HG02885 (cell line): ENCODE measurements around the gene TOP3B.

Source experiments
- ATAC-seq: cut with Tn5 transposase; IDR thresholded peaks from one replicate; pipeline ENCODE4 v1.9.1; 2021; ENCODE audit warnings: mild to moderate bottlenecking; ENCODE audit not compliant: unreplicated experiment, poor library complexity

The TOP3B gene

DNA sequence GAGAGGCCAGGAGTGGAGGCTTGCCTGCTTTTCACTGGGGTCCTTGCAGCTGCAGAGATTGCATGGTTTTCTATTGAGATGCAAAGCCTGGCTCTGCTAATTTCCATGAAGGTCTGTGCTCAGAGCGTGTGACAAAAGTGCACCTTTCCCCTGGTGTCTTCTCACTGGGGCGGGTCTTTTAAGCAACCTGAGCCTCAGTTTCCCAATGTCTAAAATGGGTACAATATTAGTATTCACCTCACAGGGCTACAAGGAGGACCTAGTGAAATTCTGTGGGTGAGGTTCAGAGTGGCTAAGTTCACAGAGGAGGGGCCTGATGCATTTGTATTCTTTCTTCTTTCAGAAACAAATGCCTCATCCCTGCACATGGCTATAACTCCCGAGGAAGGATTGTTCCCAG lies 50.2 kb downstream of the TOP3B start:
- ATAC-seq, result no peak

GRCh38 chr22:21931056-21931455 lies 51.5 kb downstream of the TOP3B start:
- ATAC-seq, result no peak

DNA sequence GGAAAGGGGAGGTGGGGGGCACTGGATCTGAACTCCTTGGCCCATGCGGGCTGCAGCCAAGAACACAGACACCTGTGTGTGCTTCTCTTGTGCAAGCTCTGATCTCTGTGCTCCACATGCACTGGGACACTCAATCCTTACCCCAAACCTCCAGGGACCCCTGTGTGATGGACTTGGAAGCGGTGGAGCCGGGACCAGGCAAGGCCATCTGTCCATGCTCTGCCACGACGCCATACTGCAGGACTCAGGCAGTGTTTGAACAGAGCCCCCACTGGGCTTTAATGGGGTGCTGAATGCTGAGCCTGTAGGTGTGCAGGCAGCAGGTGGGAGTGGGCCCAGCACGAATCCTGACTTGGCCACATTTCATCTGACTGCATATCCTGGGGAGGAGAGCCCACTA lies 53.3 kb downstream of the TOP3B start:
- no peak for ATAC-seq

- no peak for ATAC-seq
Observed at GRCh38 chr22:21928048-21928447, 54.5 kb downstream of the TOP3B start.

- ATAC-seq, result no peak
Observed at GRCh38 chr22:21927174-21927823, 55.3 kb downstream of the TOP3B start.

- ATAC-seq, result no peak
Observed at GRCh38 chr22:21926728-21927127, 55.9 kb downstream of the TOP3B start.

GRCh38 chr22:21923163-21923561 lies 59.4 kb downstream of the TOP3B start:
- ATAC-seq, result no peak

DNA sequence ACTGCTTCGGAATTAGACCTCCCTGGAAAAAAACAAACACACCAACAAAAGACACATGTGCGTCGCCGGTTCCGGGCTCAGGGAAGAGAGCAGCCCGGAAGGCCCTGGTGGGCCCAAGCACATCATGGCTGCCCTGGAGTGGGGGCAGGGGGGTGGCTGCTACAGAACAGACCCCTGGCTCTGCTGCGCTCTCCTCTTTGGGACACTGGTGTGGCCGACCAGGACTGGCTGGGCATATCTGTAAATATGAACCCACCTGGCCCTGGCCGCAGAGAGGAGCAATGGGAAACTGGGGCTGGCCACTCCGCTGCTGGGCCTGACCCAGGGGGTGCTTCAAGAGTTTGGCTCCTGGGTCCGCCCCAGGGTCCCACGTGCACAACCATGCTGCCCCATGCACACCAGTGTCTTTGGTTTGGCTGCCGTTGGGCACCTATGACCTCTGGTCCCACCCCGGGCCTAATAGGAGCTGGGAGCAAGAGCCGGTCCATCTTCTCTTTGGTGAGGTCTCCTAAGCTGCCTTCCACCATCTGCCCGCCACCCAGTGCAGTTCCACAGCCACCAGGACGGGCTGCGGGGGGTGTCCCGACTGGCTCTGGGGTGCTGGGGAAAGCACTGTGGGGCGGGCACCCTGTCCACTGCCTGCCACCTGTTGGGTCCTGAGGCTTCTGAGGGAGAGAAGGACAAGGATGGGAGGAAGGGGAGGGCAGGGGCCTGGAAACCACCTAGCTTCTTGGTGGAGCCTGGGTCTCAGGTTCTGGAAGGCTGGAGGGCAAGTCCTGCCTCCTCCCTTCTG lies 60.0 kb downstream of the TOP3B start:
- no peak for ATAC-seq

DNA sequence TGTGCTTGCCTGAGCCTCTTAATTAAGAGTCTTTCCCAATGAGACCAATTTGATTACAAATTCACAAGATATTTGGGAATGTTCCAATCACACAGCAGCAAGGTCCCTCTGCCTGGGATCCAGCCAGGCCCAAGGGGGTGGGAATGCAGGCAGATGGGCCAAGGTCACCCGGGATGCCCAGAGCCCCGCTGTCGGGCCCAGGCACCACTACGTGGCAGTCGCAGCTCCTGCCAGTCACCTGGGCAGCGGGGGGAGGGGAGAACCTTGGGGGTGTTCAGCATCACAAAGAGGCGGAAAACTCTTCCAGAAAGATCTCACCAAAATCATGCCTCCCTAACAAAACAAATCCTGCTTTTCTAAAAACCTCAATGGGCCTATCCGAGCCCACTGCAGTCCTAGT lies 60.9 kb downstream of the TOP3B start:
- ATAC-seq, result no peak

DNA sequence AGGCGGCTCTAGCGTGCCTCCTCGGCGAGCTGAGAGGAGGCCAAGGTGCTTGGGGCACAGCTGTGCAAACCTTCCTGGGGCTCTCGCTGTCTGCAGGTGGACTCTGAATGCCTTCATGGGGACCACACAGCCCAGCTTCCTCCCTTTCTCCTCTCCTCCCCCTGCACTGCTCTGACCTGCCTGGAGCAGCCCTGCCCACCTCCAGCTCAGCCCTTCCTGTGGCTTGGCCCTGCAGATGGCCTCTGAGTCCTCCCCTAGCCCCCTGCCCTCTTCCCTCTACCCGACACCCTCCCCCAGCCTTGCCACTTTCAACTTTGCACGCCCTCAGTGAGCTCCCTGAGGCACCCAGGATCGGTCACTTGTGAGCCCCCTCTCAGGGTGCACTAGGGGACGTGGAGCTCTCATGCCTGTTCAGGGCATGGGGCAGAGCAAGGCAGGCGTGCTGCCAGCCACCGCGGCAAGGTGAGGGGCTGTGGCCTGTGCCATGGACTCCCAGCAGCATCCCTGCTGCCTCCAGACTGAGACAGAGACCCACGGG lies 61.3 kb downstream of the TOP3B start:
- ATAC-seq, result no peak

DNA sequence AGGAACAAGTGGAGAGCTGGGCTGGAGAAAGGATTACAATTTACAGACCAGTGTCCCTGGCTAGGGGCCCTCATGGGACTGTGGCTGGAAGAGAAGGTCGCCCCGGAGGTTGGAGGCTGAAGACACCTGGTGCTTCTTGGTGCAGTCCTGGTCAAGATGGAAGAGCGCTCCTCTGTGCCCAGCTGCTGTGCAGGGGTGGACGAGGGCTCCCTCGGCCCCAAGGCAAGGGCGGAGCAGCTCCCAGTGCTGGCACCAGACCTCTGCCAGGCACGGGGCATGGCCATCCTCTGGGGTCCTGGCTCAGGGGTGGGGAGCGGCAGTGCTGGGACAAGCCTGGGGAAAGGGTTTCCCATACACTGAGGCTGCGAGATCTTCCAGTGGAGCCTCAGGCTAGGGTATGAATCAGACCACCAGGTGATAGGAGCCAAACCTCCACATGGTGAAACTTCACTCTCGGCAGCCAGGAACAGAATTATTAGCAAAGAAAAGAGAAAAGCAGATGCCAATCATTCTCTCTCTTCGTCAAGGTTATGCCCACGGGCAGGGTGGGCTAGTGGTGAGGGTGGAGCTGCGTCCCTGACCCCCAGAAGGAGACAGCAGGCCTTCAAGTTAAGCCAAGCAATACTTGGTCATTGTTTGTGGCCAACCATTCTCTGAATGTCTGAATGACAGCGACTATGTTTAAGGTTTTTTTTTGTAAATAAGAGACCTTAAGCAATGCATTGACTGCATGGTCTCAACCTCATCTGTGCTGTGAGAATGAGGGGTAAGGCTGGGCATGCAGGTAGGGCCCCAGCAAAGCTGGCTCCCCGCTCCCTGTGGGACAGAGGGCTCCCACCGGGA lies 62.0 kb downstream of the TOP3B start:
- ATAC-seq, result no peak

GRCh38 chr22:21919526-21920307 lies 62.9 kb downstream of the TOP3B start:
- no peak for ATAC-seq

DNA sequence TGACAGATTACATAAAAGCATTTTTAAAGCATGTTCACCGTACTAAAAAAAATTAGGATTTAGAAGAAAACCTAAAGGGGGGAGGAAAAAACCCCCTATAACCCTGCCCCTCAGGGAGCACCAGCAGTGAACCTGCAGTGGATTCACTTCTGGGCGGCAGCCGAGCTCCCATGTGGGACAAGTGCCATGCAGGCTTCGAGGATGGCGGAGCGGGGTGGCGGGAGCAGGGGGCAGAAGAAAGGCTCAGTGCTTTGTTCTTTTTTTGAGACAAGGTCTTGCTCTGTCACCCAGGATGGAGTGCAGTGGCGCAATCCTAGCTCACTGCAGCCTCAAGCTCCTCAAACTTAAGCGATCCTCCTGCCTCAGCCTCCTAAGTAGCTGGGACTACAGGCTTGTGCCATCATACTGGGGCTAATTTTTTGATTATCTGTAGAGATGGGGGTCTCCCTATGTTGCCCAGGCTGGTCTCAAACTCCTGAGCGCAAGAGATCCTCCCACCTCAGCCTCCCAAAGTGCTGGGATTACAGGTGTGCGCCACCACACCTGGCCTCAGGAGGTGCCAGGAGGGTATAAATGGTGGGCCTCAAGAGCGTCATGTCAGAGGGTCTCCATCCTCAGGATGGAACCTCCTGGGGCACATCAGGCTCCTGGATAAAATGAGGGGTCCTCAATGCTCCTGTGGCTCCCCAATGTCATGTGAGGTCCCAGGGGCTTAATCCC lies 64.0 kb downstream of the TOP3B start:
- ATAC-seq, result no peak

- ATAC-seq, result no peak
Observed at GRCh38 chr22:21917959-21918261, 64.7 kb downstream of the TOP3B start.

- no peak for ATAC-seq
Observed at GRCh38 chr22:21917181-21917958, 65.2 kb downstream of the TOP3B start.

DNA sequence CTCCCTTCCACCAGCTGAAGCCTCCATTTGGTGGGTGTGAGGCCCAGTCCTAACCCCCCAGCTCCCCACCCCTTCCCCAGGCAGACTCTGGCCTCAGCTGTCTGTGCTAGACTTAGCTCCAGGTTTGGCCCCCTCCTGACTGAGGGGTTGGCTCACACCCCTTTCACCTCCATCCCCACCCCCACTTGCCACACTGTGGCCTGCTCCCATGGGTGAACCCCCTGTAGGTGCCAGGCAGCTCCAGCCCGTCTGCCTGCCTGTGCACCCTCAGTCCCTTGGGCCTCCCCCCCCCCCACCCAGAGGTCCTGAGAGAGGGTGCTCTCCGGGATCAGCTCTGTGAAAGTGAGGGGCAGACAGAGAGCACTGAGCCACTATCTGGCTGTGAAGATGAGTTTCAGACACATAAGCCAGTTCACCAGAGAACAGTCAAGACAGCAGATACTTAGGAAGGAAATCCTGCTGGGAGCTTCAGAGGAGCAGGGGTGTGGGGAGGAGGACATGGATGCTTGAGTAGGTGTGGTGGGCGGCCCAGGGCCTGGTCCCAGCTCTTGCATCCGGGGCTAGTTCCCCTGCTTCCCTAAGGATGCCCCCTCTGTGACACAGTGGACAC lies 66.2 kb downstream of the TOP3B start:
- ATAC-seq, result no peak

DNA sequence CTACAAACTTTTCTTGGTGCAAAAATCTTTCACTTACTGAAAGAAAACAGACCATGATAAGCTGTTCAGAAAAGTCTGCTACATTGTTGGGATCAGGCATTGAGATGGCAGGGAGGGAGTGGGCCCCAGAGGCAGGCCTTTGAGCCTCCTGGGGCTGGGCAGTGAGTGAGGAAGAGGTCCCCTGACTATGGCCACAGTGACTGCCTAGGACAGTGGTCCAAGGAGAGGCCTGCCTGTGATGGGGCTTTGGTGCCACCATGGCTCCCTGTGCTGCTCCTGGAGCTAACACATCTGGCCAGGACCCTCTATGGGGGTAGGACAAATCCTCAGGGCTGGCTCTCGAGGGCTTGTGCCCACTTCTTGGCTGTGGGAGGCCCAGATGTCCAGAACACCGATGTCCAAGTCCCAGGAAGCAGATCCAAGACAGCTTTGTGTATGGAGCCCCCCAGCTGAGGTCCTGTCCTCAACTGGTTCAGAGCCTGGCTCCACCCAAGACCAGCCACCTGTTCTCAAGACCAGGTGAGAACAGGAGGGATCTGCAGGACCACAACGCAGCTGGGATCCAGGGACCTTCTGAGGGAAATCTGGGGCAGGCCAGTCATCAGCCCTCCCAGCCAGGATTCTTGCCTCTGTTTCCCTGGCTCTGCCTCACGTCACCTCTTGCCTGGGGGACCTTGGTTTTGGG lies 66.8 kb downstream of the TOP3B start:
- no peak for ATAC-seq
